ENCODE measurements around the gene NBPF19. TPM values are rescaled to one million over a fixed set of nuclear protein-coding genes. Genes with fewer than 3 reads are reported as not detected.
"Not testable (repeated sequence)": the region's sequence is repeated elsewhere in the genome, so short reads cannot be mapped to it uniquely, and the experiment has no call there.

NBPF19 gene, protein sequence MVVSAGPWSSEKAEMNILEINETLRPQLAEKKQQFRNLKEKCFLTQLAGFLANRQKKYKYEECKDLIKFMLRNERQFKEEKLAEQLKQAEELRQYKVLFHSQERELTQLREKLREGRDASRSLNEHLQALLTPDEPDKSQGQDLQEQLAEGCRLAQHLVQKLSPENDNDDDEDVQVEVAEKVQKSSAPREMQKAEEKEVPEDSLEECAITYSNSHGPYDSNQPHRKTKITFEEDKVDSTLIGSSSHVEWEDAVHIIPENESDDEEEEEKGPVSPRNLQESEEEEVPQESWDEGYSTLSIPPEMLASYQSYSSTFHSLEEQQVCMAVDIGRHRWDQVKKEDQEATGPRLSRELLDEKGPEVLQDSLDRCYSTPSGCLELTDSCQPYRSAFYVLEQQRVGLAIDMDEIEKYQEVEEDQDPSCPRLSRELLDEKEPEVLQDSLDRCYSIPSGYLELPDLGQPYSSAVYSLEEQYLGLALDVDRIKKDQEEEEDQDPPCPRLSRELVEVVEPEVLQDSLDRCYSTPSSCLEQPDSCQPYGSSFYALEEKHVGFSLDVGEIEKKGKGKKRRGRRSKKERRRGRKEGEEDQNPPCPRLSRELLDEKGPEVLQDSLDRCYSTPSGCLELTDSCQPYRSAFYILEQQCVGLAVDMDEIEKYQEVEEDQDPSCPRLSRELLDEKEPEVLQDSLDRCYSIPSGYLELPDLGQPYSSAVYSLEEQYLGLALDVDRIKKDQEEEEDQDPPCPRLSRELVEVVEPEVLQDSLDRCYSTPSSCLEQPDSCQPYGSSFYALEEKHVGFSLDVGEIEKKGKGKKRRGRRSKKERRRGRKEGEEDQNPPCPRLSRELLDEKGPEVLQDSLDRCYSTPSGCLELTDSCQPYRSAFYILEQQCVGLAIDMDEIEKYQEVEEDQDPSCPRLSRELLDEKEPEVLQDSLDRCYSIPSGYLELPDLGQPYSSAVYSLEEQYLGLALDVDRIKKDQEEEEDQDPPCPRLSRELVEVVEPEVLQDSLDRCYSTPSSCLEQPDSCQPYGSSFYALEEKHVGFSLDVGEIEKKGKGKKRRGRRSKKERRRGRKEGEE (N-terminal part only)
- 3.3 TPM for polyA plus RNA-seq

DNA sequence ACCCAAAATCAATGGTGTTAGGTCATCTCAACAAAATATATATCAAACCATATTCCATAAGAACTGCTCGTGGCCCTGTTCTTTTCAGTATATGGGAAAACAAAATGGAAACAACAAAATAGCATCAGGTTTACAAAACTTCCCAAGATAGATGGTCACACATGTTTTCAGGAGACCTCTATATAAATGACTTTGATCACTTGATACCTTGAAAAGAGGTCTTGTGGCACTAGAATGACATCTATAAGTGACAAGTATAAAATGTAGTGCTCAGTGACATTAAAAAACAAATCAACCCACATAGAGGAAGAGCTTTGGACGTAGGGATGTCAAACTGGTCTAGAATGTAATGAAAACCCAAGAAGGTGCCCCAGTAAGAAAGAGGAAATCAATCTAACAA is at the start of gene NBPF19:
Gene NBPF19, plus strand, starts transcription at position 301 of the 400 bp plus-strand sequence. CDS start 888 bp downstream, outside the sequence.
- H3K36me3 Mint-ChIP-seq, H3K4me3 Mint-ChIP-seq, H3K9me3 Mint-ChIP-seq, H3K4me1 Mint-ChIP-seq, H3K27me3 Mint-ChIP-seq, H3K27ac Mint-ChIP-seq: not testable (repeated sequence)

DNA sequence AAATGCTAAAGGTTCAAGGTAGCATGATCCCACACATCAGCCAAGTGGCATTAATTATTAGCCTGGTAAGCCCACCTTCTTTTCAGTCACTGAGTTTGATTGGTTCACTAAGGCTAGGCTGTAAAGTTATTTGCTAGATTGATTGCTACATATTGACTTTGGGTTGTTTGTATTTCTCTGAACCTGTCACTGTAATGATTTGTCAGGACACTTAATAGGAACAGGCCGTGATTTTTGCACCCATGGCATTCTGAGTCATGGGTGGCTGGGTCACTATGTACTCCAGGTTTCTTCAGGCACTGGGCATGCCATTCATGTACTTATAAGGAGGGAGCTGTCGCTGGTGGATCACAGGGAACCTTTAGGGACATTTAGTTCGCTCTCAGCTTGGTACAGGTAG is 46.5 kb upstream of the NBPF19 start:
- not testable (repeated sequence) for H3K36me3 Mint-ChIP-seq, H3K4me1 Mint-ChIP-seq, H3K27me3 Mint-ChIP-seq, H3K9me3 Mint-ChIP-seq, H3K27ac Mint-ChIP-seq, H3K4me3 Mint-ChIP-seq

DNA sequence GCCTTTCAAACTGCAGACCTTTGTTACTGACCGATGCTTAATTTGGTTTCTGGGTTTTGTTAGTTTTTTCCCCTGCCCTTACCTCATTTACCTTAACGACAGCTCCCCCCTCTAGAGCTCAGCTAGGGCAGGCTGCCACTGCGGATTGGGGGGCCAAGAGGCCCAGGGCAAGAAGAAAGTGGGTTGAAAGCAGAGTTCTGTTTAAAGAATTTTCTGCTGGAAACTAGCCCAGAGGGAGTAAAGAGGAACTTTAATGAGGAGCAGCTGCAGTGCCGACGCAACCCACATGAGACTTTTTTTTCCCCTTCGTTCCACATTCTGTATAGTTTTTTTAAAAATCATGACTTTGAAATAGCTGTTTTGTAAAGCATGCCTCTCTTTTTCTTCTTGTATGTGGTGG is 29.4 kb upstream of the NBPF19 start:
- not testable (repeated sequence) for H3K27ac Mint-ChIP-seq, H3K27me3 Mint-ChIP-seq, H3K4me3 Mint-ChIP-seq, H3K36me3 Mint-ChIP-seq, H3K9me3 Mint-ChIP-seq, H3K4me1 Mint-ChIP-seq

DNA sequence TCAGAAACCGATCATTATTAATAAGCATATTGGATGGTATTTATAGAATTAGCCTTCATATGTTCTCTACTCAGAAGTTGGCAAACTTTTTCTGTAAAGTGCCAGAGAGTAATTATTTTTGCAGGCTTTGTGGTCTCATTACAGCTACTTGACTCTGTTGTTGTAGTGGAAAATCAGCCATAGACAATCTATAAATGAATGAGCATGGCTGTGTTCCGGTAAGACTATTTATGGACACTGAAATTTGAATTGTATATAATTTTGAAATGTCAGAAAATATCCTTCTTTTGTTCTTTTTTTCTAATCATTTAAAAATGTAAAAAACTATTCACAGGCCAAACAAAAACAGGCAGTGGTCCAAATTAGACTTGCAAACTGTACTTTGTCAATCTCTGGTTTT is 22.6 kb upstream of the NBPF19 start:
- H3K27me3 Mint-ChIP-seq, H3K27ac Mint-ChIP-seq: not testable (repeated sequence)

DNA sequence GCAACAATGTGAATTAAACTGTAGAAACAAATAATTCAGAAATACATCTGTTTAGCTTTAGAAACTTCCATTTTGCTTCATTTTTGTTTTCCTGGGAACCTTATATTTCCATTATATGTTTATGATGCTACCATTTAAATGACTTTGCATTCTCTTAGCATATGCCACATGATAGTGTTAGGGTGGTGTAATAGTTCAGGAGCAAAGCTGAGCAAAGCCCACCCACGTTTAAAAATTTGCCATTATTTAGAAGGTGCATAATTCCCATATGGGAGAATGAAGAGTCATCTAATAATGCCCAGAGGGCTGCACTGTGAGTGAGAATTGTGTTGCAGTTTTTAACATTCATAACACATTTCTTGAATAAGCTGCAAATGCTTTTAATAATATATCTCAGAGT is 22.2 kb upstream of the NBPF19 start:
- H3K36me3 Mint-ChIP-seq, H3K4me1 Mint-ChIP-seq, H3K27me3 Mint-ChIP-seq, H3K9me3 Mint-ChIP-seq, H3K4me3 Mint-ChIP-seq, H3K27ac Mint-ChIP-seq: not testable (repeated sequence)

More for the DNA sequence above, 22.6 kb upstream of the NBPF19 start:
- not testable (repeated sequence) for H3K4me1 Mint-ChIP-seq, H3K4me3 Mint-ChIP-seq, H3K36me3 Mint-ChIP-seq, H3K9me3 Mint-ChIP-seq

DNA sequence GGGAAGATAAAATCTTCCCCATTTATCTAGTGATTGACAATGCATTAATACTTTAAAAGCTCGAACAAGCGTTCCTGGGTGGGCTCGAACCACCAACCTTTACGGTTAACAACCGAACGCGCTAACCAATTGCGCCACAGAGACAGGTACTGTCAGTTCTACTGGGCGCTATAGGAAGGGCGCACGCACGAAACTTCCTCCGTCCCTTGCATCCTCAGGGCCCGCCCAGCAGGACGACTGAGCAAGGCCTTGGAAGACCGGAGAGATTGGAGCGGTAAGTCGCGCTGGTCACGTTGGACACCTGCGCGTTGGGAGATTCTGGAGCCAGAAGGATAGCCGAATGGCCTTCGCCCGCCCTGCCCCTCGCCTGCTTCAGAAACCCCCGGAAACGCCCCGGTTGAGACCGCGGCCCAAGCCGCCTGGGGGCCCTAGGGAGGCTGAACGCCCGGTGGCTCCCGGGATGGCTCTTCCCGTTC is 83.5 kb downstream of the NBPF19 start:
- not testable (repeated sequence) for H3K36me3 Mint-ChIP-seq, H3K27me3 Mint-ChIP-seq, H3K9me3 Mint-ChIP-seq, H3K4me1 Mint-ChIP-seq
- peak overlapping the region; percentile 83 to 93 (median 91) for H3K4me3 Mint-ChIP-seq
- peak overlapping the region; percentile 74 to 92 (median 86) for H3K27ac Mint-ChIP-seq

DNA sequence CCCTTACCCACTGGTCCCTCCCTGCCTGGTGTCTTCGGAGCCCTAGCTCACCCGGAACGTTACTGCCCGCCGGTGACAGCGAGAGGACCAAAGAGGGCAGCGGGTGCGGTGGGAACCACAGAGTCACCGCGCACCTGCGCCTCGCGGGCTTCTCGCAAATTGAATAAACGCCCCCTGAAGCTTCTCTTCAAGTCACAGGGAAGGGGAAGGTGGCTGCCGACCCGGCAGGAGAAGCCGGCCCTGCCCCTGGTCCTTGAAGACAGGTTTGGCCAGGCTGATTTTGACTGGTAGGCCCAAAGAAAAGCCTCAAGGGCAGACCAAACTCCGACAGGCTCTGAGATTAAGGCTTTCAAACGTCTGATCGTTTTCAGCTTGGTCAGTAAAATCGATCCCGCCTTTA is 87.0 kb downstream of the NBPF19 start:
- not testable (repeated sequence) for H3K36me3 Mint-ChIP-seq, H3K27ac Mint-ChIP-seq

DNA sequence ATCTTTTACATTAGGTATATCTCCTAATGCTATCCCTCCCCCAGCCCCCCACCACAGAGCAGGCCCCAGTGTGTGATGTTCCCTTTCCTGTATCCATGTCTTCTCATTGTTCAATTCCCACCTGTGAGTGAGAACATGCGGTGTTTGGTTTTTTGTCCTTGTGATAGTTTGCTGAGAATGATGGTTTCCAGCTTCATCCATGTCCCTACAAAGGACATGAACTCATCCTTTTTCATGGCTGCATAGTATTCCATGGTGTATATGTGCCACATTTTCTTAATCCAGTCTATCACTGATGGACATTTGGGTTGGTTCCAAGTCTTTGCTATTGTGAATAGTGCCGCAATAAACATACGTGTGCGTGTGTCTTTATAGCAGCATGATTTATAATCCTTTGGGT is 90.6 kb downstream of the NBPF19 start:
- not testable (repeated sequence) for H3K36me3 Mint-ChIP-seq, H3K9me3 Mint-ChIP-seq, H3K4me3 Mint-ChIP-seq, H3K4me1 Mint-ChIP-seq, H3K27me3 Mint-ChIP-seq, H3K27ac Mint-ChIP-seq

More for the DNA sequence above, 87.0 kb downstream of the NBPF19 start:
- H3K4me1 Mint-ChIP-seq, H3K9me3 Mint-ChIP-seq, H3K4me3 Mint-ChIP-seq, H3K27me3 Mint-ChIP-seq: not testable (repeated sequence)

DNA sequence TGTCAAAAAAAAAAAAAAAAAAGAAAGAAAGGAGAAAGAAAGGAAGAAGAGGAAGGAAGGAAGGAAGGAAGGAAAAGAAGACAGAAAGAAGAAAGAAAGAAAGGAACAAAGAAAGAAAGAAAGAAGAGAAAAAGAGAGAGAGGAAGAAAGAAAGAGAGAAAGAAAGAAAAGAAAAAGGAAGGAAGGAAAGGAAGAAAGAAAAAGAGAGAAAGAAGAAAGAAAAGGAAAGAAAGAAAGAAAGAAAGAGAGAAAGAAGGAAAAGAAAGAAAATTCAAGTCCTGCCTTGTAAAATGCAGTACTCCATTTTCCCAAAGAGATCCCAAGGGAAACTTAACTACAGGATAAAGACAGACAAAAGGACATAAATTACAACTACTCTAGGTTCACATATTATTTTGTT is 97.9 kb downstream of the NBPF19 start:
- H3K4me3 Mint-ChIP-seq, H3K4me1 Mint-ChIP-seq, H3K27ac Mint-ChIP-seq, H3K36me3 Mint-ChIP-seq, H3K9me3 Mint-ChIP-seq, H3K27me3 Mint-ChIP-seq: not testable (repeated sequence)

DNA sequence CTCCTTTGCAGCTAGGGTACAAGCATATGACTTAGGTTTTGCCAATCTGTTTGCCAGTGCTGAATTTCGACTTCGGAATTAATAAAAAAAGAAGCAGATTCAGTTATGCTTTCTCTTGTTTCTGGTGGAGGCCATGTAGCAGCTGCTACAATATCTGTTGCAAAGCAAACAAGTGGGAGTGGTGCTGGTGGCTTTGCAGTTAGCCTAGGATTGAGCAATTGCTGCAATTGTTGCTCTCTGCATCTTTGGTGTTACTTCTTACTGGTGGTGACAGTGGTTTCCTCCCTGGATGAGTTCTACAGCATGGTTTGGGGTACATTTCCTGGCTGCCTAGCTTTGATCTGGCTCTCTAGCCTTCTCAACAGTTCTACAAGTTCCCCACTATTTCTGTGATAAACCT is 110.7 kb downstream of the NBPF19 start:
- H3K36me3 Mint-ChIP-seq, H3K9me3 Mint-ChIP-seq, H3K27ac Mint-ChIP-seq, H3K27me3 Mint-ChIP-seq, H3K4me3 Mint-ChIP-seq, H3K4me1 Mint-ChIP-seq: not testable (repeated sequence)

Other genes with a start within 250 kb of the NBPF19 start
- not detected for gene PPIAL4C, start 108.8 kb downstream of the NBPF19 start, polyA plus RNA-seq